Transverse colon (tissue), 4 donors: ENCODE measurements around the gene TRAF3IP3. TPM values are rescaled to one million over a fixed set of nuclear protein-coding genes. Genes with fewer than 3 reads are reported as not detected.

Experiments
- DNase-seq: peaks from one replicate; pipeline ENCODE4 v3.0.0-alpha.2; 2019
- H3K27ac ChIP-seq, 4 donors: fragments of 200-600 bp; sonication (generic); 2 replicates each; pipeline ENCODE4 v1.5.1; 2016 to 2018; ENCODE audit warnings: inconsistent platforms in 4 of 4
- H3K27me3 ChIP-seq: fragments of 200-600 bp; sonication (generic); 2 replicates; pipeline ENCODE4 v1.5.1; 2017; ENCODE audit warnings: inconsistent platforms
- H3K36me3 ChIP-seq, 4 donors: fragments of 200-600 bp; sonication (generic); 2 replicates each; pipeline ENCODE4 v1.5.1; 2017 to 2019; ENCODE audit warnings: inconsistent platforms in 4 of 4
- H3K4me1 ChIP-seq, 4 donors: fragments of 200-600 bp; sonication (generic); 2 replicates each; pipeline ENCODE4 v1.5.1; 2017 to 2020; ENCODE audit warnings: inconsistent platforms in 4 of 4
- H3K4me3 ChIP-seq, 4 donors: fragments of 200-600 bp; sonication (generic); 1 replicate in 1 of 4; 2 replicates in 3 of 4; pipeline versions ENCODE4 v1.5.1 to v1.6.1; 2017 to 2019; ENCODE audit warnings: inconsistent platforms in 4 of 4
- H3K9me3 ChIP-seq, 2 donors: fragments of 200-600 bp; sonication (generic); 2 replicates each; pipeline ENCODE4 v1.5.1; 2017 to 2019; ENCODE audit warnings: inconsistent platforms in 2 of 2
- EP300 ChIP-seq: sonication (generic); formaldehyde crosslinking; IDR thresholded peaks from one replicate; pipeline ENCODE4 v1.6.1; 2017; ENCODE audit warnings: antibody characterized with exemption, low read depth
- POLR2A ChIP-seq: fragments of 450-650 bp; IDR thresholded peaks from one replicate; pipeline ENCODE4 v1.6.1; 2016; ENCODE audit warnings: antibody characterized with exemption, mild to moderate bottlenecking, moderate library complexity
- POLR2AphosphoS5 ChIP-seq, 3 donors: sonication (generic); formaldehyde crosslinking; IDR thresholded peaks; one replicate each; pipeline ENCODE4 v1.6.1; 2016; ENCODE audit warnings: antibody characterized with exemption in 3 of 3
- WGBS, 2 donors: methylation state at CpG; one replicate each; pipeline ENCODE4 v1.1.5; 2018; ENCODE audit warnings: low coverage in 1 of 2; 5-methylcytosine and 5-hydroxymethylcytosine counted together
- in situ Hi-C, 4 donors: fragments of 200-750 bp; cut with MboI; loops; one replicate each; pipeline versions ENCODE4 v1.15.0 to v1.15.1; 2017; ENCODE audit warnings: low sequenced_read_pairs in 3 of 4, low pct_ligation_motif_present in 1 of 4, low pct_unique_long_range_greater_than_20kb in 1 of 4
- intact Hi-C: fragments of 100-400 bp; cut with DNase I; formaldehyde crosslinking; loops from one replicate; pipeline ENCODE4 v1.15.1; 2023; ENCODE audit warnings: low total_unique reads
- total RNA-seq, 4 donors: library from RNA; depleted of rRNA; stranded (reverse); fragments of >200 nt; gene quantifications; one replicate each; pipeline ENCODE4 v1.1.0, GENCODE V29; 2016
- TF ChIP-seq, protein P1 (sequence below), 5 experiments: fragments of 200-600 bp in 3 of 5; fragments of 450-650 bp in 2 of 5; sonication (generic) in 3 of 5; IDR thresholded peaks; 1 replicate in 2 of 5; 2 replicates in 3 of 5; pipeline ENCODE4 v1.5.1; 2016 to 2017; ENCODE audit warnings: antibody characterized with exemption in 5 of 5, inconsistent platforms in 3 of 5, mild to moderate bottlenecking in 2 of 5, moderate library complexity in 1 of 5

TRAF3IP3 gene
- total RNA-seq, 4 donors from 2014 or later: 2.3 to 17.6 (median 6.8) TPM

DNA sequence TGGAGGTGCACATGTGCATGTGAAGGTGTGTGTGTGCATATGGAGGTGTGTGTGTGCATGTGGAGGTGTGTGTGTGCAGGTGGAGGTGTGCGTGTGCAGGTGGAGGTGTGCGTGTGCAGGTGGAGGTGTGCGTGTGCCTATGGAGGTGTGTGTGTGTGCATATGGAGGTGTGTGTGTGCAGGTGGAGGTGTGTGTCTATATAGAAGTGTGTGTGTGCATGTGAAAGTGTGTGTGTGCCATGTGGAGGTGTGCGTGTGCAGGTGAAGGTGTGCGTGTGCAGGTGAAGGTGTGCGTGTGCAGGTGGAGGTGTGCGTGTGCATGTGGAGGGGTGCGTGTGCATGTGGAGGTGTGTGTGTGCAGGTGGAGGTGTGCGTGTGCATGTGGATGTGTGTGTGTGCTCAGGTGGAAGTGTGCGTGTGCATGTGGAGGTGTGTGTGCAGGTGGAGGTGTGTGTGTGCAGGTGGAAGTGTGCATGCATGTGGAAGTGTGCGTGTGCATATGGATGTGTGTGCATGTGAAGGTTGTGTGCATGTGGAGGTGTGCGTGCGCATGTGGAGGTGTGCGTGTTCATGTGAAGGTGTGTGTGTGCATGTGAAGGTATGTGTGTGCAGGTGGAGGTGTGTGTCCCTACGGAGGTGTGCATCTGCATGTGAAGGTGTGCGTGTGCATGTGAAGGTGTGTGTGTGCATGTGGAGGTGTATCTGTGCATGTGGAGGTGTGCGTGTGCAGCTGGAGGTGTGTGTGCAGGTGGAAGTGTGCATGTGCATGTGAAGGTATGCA, 15.0 kb downstream of the TRAF3IP3 start:
- Histone ChIP-seq H3K4me3 (no peak overlapping the region), H3K36me3 (no peaks in the 10 kb centered on the region), H3K4me1 (peaks cover 6 to 25% (median 21%) of the 10 kb centered on the region in 4 donors), H3K27me3 (no peaks in the 10 kb centered on the region), H3K27ac (no peak overlapping the region), H3K9me3 (no peaks in the 10 kb centered on the region)
- no peak for DNase-seq
- in situ Hi-C loops (no loop called here), intact Hi-C loops (no loop called here)
- TF ChIP-seq EP300: no peak
- TF ChIP-seq POLR2A: no peak
- no peak for TF ChIP-seq POLR2AphosphoS5 (IDR thresholded peaks at IDR 0.05)
- TF ChIP-seq, protein P1, sequence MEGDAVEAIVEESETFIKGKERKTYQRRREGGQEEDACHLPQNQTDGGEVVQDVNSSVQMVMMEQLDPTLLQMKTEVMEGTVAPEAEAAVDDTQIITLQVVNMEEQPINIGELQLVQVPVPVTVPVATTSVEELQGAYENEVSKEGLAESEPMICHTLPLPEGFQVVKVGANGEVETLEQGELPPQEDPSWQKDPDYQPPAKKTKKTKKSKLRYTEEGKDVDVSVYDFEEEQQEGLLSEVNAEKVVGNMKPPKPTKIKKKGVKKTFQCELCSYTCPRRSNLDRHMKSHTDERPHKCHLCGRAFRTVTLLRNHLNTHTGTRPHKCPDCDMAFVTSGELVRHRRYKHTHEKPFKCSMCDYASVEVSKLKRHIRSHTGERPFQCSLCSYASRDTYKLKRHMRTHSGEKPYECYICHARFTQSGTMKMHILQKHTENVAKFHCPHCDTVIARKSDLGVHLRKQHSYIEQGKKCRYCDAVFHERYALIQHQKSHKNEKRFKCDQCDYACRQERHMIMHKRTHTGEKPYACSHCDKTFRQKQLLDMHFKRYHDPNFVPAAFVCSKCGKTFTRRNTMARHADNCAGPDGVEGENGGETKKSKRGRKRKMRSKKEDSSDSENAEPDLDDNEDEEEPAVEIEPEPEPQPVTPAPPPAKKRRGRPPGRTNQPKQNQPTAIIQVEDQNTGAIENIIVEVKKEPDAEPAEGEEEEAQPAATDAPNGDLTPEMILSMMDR (IDR thresholded peaks at IDR 0.05): no peak
- 88 to 93% methylated on average over 14 to 17 of the region's 17 CpGs for WGBS, 2 donors

GRCh38 chr1:209772126-209772525, 16.3 kb downstream of the TRAF3IP3 start:
- peaks cover 6 to 25% (median 21%) of the 10 kb centered on the region in 4 donors for H3K4me1 ChIP-seq
- H3K9me3 ChIP-seq: no peaks in the 10 kb centered on the region
- no peak overlapping the region for H3K4me3 ChIP-seq
- no peaks in the 10 kb centered on the region for H3K36me3 ChIP-seq
- in situ Hi-C loops (no loop called here), intact Hi-C loops (no loop called here)
- no peaks in the 10 kb centered on the region for H3K27me3 ChIP-seq
- 57 to 67% methylated on average over 4 to 6 of the region's 6 CpGs for WGBS, 2 donors
- no peak for DNase-seq
- TF ChIP-seq POLR2AphosphoS5 (IDR thresholded peaks at IDR 0.05): no peak
- no peak for TF ChIP-seq POLR2A
- no peak for TF ChIP-seq EP300
- TF ChIP-seq, protein P1 (IDR thresholded peaks at IDR 0.05): no peak
- no peak overlapping the region for H3K27ac ChIP-seq

- intact Hi-C loops (no loop called here), in situ Hi-C loops (no loop called here)
- Histone ChIP-seq H3K4me3 (no peak overlapping the region), H3K27ac (no peak overlapping the region), H3K36me3 (no peaks in the 10 kb centered on the region), H3K9me3 (no peaks in the 10 kb centered on the region), H3K4me1 (peaks cover 3 to 9% (median 4%) of the 10 kb centered on the region in 4 donors), H3K27me3 (no peaks in the 10 kb centered on the region)
- TF ChIP-seq, protein P1 (IDR thresholded peaks at IDR 0.05): no peak
- TF ChIP-seq EP300 (no peak), POLR2A (no peak), POLR2AphosphoS5 (IDR thresholded peaks at IDR 0.05) (no peak)
- DNase-seq: no peak
- WGBS, 2 donors: 86 to 96% methylated on average over 1 of the region's 1 CpG
Measured at GRCh38 chr1:209774592-209774991, 18.7 kb downstream of the TRAF3IP3 start.

DNA sequence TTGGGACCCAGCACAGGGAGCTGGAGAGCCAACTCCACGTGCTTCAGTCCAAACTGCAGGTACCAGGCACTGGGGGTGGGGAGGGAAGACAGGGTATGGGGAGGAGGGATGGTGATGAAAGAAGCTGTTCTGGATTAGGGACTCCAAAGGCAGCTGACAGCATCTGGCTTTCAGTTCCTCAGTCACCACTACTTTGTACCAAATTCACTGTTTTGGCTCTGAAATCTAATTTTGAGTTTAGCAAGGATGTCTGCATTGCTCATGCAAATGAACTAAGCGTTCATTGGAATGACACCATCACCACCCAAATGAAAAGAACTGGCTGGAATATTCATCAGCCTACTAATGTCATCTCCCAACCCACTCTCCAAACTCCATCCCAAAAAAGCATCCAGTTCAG, 19.8 kb downstream of the TRAF3IP3 start:
- intact Hi-C loops: no loop called here
- TF ChIP-seq, protein P1 (IDR thresholded peaks at IDR 0.05): no peak
- TF ChIP-seq EP300: no peak
- TF ChIP-seq POLR2A: no peak
- no peak for TF ChIP-seq POLR2AphosphoS5 (IDR thresholded peaks at IDR 0.05)
- Histone ChIP-seq H3K9me3 (no peaks in the 10 kb centered on the region), H3K4me1 (peaks cover 0 to 5% (median 0%) of the 10 kb centered on the region in 4 donors), H3K27ac (no peak overlapping the region), H3K4me3 (no peak overlapping the region), H3K27me3 (no peaks in the 10 kb centered on the region), H3K36me3 (no peaks in the 10 kb centered on the region)
- DNase-seq: no peak
- WGBS, 2 donors: 56 to 68% methylated on average over 1 to 2 of the region's 2 CpGs
- in situ Hi-C loops: no loop called here
